NCI-H510A treated with DMSO at 0.1 percent for 48 hours (cell line): ENCODE data around the gene C1orf167.

Experiments used
- DNase-seq: peaks from one replicate; lab custom pipeline; 2025; lab: John Stamatoyannopoulos, UW

The C1orf167 gene

DNA sequence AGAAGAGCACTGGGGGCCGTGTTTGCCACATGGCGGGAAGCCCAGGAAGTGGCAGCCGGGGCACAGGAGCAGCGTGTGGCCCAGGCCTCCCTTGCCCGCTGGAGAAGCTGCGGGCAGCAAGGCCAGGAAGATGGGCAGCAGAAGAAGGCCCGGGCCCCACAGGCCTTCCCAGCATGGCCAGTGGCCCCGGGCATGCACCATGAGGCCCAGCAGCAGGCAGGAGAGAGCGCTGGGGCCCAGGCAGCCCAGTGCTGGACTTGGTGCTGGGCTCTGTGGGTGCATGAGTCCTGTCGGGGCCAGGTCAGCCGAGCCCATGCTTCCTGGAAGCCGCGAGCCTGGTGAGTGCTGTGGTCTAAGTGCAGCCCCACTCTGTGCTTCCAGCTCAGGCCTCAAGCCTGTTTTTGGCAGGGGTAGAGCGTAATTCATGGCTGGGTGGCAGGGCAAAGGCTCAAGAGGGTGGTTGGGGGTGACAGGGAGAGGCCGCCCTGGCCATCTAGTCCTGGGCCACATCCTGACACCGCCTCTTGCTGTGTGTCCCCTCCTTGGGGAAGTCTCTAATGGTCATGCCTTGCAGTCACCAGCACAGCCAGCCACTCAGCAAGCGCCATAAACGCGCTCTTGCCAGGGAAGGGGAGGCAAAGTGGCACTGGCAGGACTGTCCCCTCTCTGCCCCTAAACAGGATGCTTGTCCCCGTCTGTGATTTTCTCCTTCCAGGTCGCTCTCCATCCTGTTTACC is 22.4 kb downstream of the C1orf167 start:
- DNase-seq: no peak

DNA sequence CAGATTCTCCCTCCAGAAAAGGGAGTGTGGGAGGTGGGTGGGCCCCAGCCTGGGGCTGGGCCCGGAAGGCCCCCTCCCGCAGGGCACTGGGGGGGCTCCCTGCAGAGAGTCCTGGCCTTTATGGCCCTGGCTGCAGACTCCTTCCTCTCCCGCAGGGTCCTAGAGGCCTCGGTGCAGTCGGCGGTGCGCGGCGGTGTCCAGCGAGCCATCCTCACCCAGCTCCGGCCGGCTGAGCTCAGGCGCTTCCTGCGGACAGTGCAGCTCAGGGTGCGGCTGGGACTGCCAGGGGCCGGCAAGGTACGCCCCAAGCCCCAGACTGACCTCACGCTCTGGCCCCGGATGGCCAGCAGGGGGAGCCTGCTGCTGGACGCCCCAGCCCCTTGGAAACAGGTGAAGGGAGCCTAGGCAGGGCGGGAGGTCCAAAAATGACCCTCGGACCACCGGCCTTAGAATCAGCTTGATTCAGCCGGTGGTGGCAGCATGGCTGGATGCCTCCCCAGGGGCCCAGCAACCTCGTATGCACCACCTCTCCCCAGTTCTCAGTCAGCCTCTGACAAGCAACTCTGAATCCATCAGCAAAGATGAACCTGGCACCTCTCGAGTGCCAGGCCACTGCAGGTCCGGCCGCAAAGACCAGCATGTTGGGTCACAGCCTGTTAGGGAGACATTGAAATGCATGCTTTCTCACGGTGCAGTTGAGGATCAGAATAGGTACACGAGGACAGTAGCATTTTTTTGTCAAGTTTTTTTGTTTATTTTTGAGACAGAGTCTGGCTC is 23.2 kb downstream of the C1orf167 start:
- peak; percentile 54 for DNase-seq

GRCh38 chr1:11786168-11786567 is 24.2 kb downstream of the C1orf167 start:
- DNase-seq: no peak

GRCh38 chr1:11787251-11787803 is 25.3 kb downstream of the C1orf167 start:
- no peak for DNase-seq

- no peak for DNase-seq
Measured at GRCh38 chr1:11787804-11788436, 25.9 kb downstream of the C1orf167 start.

DNA sequence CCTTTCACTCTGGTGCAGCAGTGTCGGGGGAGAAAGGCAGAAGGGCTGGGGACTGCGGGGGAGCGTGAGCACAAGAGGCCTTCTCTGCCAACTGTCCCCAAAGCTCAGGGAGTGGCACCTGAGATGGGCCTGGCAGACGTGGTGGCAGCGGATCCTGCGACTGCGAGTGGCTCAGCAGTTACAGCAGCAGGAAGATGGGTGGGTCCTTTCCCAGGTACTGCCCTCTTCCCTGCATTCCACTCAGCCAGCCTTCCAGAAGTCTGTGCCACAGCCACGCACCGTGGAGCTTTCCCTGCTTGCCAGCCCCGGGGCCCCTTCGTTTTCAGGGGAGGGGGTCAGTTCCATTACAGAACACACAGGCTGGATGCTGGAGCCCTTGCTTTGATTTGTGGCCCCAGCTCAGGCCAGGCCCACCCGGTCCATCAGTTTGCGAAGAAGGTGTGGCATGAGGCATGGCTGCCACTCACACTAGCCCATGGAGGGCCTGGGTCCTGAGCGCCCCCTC is 26.6 kb downstream of the C1orf167 start:
- no peak for DNase-seq

DNA sequence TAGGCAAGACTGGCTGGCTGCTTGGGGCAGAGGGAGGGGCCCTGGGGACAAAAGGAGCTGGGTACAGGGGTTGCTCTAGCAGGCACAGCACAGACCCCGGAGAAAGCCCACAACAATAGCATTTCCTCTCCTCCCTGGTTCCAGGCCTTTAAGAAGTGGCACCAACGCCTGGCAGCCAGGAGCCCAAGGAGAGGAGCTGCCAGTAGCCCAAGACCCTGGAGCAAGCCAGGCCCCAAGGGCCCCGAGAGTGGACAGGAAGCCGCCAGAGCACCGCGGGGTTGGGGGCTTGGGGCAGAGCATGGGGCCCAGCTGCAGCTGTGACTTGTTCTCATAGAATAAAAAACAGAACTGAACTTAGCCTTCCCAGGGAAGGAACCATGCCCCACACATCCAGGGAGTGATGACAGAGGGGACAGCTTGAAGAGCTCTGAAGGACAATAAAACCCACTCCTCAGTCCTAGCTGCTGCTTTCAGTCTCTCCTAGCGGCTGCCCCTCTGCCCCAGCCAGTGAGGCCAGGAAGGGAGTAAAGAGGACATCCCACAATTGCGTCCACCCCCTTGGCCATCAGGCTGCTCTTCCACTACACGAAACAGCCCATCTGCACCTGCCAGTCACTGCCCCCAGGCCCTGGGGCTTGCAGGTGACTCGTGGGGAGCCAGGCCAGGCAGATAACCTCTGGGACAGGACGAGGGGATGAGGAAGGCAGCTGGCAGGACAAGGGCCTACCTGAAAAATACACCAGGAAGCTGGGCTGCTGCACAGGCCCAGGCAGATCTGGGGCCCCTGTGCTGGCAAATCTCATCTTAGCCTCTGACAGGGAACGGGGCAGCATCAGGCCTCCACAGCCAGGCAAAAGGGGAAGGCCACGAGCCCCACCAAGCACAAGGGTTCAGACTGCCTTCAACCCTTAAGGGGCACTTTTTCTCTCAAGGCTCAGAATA is 27.4 kb downstream of the C1orf167 start:
- DNase-seq: no peak

- DNase-seq: no peak
Measured at GRCh38 chr1:11790101-11790879, 28.3 kb downstream of the C1orf167 start.

DNA sequence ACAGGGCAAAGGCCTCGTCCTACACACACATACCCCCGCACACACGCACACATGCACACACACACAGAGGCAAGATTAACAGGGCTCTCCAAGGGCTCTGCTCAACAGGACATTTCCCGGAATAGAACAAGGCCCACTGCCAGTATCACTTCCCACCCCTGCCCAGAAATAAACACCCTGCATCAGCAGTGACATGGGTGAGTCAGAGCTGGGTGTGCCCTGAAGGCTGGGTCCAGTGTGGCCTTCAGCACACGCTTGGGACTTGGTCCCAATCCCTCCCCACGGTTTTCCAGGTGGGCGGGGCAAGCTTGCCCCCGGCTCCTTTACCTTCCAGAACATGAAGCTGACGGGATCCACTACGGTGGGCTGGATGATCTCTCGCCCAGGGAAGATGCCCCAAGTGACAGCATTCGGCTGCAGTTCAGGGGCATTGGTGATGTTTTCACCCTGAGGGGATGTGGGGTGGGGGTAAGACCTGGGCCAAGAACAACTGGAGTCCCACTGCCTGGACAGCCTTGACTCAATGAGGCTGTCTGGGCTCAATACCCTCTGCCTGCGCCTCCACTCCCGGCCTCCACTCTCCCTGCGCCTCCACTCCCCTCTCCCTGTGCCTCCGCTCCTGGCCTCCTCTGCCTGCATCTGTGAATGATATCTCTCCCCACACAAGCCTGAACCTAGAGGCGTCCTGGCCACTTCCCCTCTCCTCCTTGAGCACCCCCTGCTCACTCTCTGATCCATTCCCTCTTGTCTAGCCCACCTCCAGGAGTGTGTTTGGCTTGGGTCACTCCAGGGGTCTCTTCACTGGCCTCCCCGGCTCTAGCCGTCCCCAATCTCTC is 29.1 kb downstream of the C1orf167 start:
- DNase-seq: no peak

DNA sequence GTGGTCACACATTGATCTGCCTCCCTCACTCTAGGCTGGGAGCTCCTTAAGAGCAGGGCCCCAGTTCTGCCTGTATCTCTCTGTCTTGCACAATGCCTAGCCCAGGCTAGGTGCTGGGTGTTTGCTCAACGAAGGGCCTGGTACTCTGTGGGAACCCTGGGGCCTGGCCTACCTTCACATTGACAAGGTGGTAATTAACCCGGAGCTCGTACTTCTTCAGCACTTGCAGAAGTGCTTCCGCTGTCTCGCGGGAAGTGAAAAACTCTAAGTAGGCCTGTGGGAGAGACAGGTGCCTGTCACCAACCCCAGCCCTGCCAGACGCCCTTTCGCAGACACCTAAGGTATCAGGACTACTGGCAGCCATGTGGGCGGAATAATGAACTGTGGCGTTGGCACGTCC is 30.1 kb downstream of the C1orf167 start:
- DNase-seq: no peak

DNA sequence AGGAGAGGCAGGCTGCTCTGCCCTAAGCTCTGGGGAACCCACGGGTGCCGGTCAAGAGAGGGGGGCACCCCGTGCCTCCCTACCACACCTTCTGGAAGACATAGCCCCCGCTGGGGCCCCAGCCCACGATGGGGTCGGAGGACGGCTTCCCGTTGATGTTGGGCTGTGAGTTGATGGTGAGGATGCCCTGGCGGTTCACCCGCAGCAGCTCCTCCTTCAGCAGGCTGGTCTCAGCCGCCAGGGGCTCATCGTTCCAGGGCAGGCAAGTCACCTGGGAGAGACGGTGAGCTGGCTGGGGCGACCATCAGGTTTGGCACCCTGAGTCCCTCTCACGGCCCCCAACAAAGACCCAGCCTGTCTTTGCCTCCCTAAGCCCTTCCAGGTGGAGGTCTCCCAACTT is 31.8 kb downstream of the C1orf167 start:
- DNase-seq: no peak

- no peak for DNase-seq
Measured at GRCh38 chr1:11794446-11795237, 32.6 kb downstream of the C1orf167 start.

- no peak for DNase-seq
Measured at GRCh38 chr1:11795238-11795890, 33.4 kb downstream of the C1orf167 start.

GRCh38 chr1:11796036-11796828 is 34.2 kb downstream of the C1orf167 start:
- DNase-seq: no peak

- no peak for DNase-seq
Measured at GRCh38 chr1:11797525-11798216, 35.7 kb downstream of the C1orf167 start.

- no peak for DNase-seq
Measured at GRCh38 chr1:11799099-11799498, 37.1 kb downstream of the C1orf167 start.

- DNase-seq: no peak
Measured at GRCh38 chr1:11799896-11800295, 37.9 kb downstream of the C1orf167 start.
